GM12878 (cell line): ENCODE data around the gene CAMTA2. TPM values are rescaled to one million over a fixed set of nuclear protein-coding genes. Genes with fewer than 3 reads are reported as not detected.
A peak's percentile ranks its signal among the peaks of the same experiment; 100 is the strongest.

Experiments used
- CBX3 ChIP-seq: fragments of 200-600 bp; sonication (generic); IDR thresholded peaks from 2 replicates; pipeline ENCODE4 v1.6.1; 2016; ENCODE audit warnings: low read depth, borderline replicate concordance
- CEBPB ChIP-seq, 2 experiments: fragments of 150-350 bp in 1 of 2; IDR thresholded peaks; 2 replicates each; pipeline ENCODE4 v1.6.1; 2012 to 2014; ENCODE audit warnings: low read depth in 2 of 2, low read length in 2 of 2, borderline replicate concordance in 1 of 2, inconsistent platforms in 1 of 2
- CREM ChIP-seq: IDR thresholded peaks from 2 replicates; pipeline ENCODE4 v1.6.1; 2014; ENCODE audit warnings: antibody characterized with exemption, low read depth
- E4F1 ChIP-seq: fragments of 450-650 bp; IDR thresholded peaks from 2 replicates; pipeline ENCODE4 v1.6.1; 2018; ENCODE audit warnings: borderline replicate concordance, mild to moderate bottlenecking; ENCODE audit not compliant: partially characterized antibody
- KAT2A ChIP-seq: conservative IDR thresholded peaks from 2 replicates; pipeline ENCODE4 v1.6.1; 2011; ENCODE audit warnings: low read depth, low read length; ENCODE audit not compliant: control insufficient read depth
- KDM1A ChIP-seq: fragments of 200-600 bp; sonication (generic); IDR thresholded peaks from 2 replicates; pipeline ENCODE4 v1.6.1; 2016; ENCODE audit warnings: borderline replicate concordance
- MEF2B ChIP-seq: fragments of 450-650 bp; IDR thresholded peaks from 2 replicates; pipeline ENCODE4 v1.6.1; 2018; ENCODE audit warnings: mild to moderate bottlenecking, moderate library complexity; ENCODE audit not compliant: partially characterized antibody, poor library complexity, severe bottlenecking
- NFXL1 ChIP-seq: fragments of 450-650 bp; IDR thresholded peaks from 2 replicates; pipeline ENCODE4 v1.6.1; 2017; ENCODE audit warnings: antibody characterized with exemption, mild to moderate bottlenecking, borderline replicate concordance
- NR2C2 ChIP-seq: IDR thresholded peaks from 2 replicates; pipeline ENCODE4 v1.6.1; 2011; ENCODE audit warnings: borderline replicate concordance, low read depth; ENCODE audit not compliant: control insufficient read depth, insufficient read length
- POLR2AphosphoS2 ChIP-seq: IDR thresholded peaks from 2 replicates; pipeline ENCODE4 v1.6.1; 2011; ENCODE audit warnings: low read depth, mild to moderate bottlenecking, low read length, improper control_type of control experiment, moderate library complexity
- RELA ChIP-seq: fragments of 450-650 bp; IDR thresholded peaks from 2 replicates; pipeline ENCODE4 v1.8.0; 2014; ENCODE audit warnings: borderline replicate concordance; ENCODE audit not compliant: partially characterized antibody
- SMAD1 ChIP-seq: fragments of 450-650 bp; IDR thresholded peaks from 2 replicates; pipeline ENCODE4 v1.6.1; 2018; ENCODE audit warnings: mild to moderate bottlenecking, low read depth; ENCODE audit not compliant: partially characterized antibody
- SMAD5 ChIP-seq: IDR thresholded peaks from 2 replicates; pipeline ENCODE4 v1.6.1; 2016; ENCODE audit warnings: antibody characterized with exemption, low read depth
- STAT1 ChIP-seq: fragments of 450-650 bp; conservative IDR thresholded peaks from 2 replicates; pipeline ENCODE4 v1.6.1; 2014; ENCODE audit warnings: antibody characterized with exemption, mild to moderate bottlenecking
- ZNF24 ChIP-seq: fragments of 450-650 bp; IDR thresholded peaks from 2 replicates; pipeline ENCODE4 v1.6.1; 2017; ENCODE audit warnings: antibody characterized with exemption, mild to moderate bottlenecking
- polyA plus RNA-seq, 11 experiments: library from polyadenylated mRNA; depleted of rRNA in 4 of 11; unstranded in 6 of 11; stranded (reverse) in 5 of 11; fragments of >200 nt; fragmentation: Nextera tagmentation in 4 of 11; fragmentation: Illumina TruSeq in 1 of 11; extraction: Ambion mirVana in 4 of 11; extraction: Trizol in 1 of 11; gene quantifications; 1 replicate in 1 of 11; 2 replicates in 10 of 11; pipeline versions ENCODE4 v1.2.1 to v1.2.3, GENCODE V29; 2011 to 2016; ENCODE audit warnings: inconsistent platforms in 2 of 11, missing spikeins in 2 of 11, low read depth in 1 of 11
- total RNA-seq, 4 experiments: library from RNA; depleted of rRNA in 3 of 4; stranded (reverse); fragments of >200 nt in 3 of 4; fragmentation: Illumina TruSeq in 1 of 4; extraction: Trizol in 1 of 4; gene quantifications; 2 replicates each; pipeline versions ENCODE4 v1.2.1 to v1.2.3, GENCODE V29; 2013 to 2021
- TF ChIP-seq, protein P1 (sequence below): fragments of 450-650 bp; IDR thresholded peaks from 2 replicates; pipeline ENCODE4 v1.6.1; 2016; ENCODE audit warnings: mild to moderate bottlenecking, moderate library complexity, borderline replicate concordance
- TF ChIP-seq, protein P2 (sequence below): fragments of 450-650 bp; IDR thresholded peaks from 2 replicates; pipeline ENCODE4 v1.6.1; 2016; ENCODE audit warnings: mild to moderate bottlenecking

The CAMTA2 gene
- total and polyA plus RNA-seq, 10 of the 15 experiments (the other 5 are each of a cell fraction or from before 2014, with no cell fraction given) = 0.42 to 29.3 (median 11.2) TPM

DNA sequence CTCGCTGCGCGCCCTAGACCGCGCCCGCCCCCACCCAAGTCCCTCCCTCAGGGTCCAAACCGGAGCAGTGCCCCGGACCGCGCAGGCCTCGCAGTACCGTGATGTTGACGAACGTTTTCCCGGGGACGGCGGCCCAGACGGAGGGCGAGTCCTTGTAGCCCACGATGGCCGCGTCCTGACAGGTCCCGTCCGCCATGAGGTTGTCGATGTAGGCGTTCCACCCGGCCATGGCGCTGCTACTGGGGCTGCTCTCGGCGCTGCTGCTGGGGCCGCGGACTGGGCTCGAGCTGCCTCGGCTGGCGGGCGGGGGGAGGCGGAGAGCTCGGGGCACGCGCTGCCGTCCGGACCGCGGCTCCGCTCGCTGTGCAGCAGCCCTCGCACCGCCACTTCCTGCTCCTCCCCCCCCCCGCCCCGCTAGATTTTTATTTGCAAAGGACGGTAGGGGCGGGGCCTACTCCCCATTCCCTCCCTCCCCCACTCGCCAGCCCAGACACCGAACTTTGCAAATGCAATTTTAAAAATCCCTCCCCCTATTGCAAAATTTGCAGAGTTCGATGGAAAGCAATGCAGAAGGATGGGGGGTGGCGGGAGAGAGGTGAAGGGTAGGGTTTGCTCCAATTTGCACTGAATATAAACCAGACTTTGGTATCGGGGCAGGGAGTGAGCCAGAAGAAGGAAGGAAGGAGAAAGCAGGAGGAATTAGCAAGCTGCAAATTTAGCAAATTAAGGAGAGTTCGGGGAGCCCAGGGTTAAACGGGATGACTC is 39.1 kb downstream of the CAMTA2 start, which contains the start of gene PFN1 (continued):
- TF ChIP-seq SMAD5 (peak; percentile 97), NR2C2 (no peak), STAT1 (no peak), NFXL1 (no peak), E4F1 (no peak), ZNF24 (0 out of 2 replicates have a peak, but pooled peaks have one; percentile 26), KDM1A (no peak), CEBPB (IDR thresholded peaks at IDR 0.05; ENCODE audit: borderline replicate concordance in 1 of 2, low read depth in 2 of 2, low read length in 2 of 2) (0 out of 4 replicates have a peak, but pooled peaks of 1 of the 2 experiments have one; percentile 24), KAT2A (no peak), POLR2AphosphoS2 (peak; percentile 92), SMAD1 (no peak), MEF2B (peak; percentile 8), CBX3 (no peak), RELA (peak; percentile 37), CREM (no peak; the same call in 1 of the 2 replicates)
- TF ChIP-seq, protein P1, sequence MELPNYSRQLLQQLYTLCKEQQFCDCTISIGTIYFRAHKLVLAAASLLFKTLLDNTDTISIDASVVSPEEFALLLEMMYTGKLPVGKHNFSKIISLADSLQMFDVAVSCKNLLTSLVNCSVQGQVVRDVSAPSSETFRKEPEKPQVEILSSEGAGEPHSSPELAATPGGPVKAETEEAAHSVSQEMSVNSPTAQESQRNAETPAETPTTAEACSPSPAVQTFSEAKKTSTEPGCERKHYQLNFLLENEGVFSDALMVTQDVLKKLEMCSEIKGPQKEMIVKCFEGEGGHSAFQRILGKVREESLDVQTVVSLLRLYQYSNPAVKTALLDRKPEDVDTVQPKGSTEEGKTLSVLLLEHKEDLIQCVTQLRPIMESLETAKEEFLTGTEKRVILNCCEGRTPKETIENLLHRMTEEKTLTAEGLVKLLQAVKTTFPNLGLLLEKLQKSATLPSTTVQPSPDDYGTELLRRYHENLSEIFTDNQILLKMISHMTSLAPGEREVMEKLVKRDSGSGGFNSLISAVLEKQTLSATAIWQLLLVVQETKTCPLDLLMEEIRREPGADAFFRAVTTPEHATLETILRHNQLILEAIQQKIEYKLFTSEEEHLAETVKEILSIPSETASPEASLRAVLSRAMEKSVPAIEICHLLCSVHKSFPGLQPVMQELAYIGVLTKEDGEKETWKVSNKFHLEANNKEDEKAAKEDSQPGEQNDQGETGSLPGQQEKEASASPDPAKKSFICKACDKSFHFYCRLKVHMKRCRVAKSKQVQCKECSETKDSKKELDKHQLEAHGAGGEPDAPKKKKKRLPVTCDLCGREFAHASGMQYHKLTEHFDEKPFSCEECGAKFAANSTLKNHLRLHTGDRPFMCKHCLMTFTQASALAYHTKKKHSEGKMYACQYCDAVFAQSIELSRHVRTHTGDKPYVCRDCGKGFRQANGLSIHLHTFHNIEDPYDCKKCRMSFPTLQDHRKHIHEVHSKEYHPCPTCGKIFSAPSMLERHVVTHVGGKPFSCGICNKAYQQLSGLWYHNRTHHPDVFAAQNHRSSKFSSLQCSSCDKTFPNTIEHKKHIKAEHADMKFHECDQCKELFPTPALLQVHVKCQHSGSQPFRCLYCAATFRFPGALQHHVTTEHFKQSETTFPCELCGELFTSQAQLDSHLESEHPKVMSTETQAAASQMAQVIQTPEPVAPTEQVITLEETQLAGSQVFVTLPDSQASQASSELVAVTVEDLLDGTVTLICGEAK = peak; percentile 33; the same call in 1 of the 2 replicates
- TF ChIP-seq, protein P2, sequence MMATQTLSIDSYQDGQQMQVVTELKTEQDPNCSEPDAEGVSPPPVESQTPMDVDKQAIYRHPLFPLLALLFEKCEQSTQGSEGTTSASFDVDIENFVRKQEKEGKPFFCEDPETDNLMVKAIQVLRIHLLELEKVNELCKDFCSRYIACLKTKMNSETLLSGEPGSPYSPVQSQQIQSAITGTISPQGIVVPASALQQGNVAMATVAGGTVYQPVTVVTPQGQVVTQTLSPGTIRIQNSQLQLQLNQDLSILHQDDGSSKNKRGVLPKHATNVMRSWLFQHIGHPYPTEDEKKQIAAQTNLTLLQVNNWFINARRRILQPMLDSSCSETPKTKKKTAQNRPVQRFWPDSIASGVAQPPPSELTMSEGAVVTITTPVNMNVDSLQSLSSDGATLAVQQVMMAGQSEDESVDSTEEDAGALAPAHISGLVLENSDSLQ = no peak
